Chondrocyte (in vitro differentiated cells): ENCODE data around the gene THAP7. TPM values are rescaled to one million over a fixed set of nuclear protein-coding genes. Genes with fewer than 3 reads are reported as not detected.
"Not testable (repeated sequence)": the region's sequence is repeated elsewhere in the genome, so short reads cannot be mapped to it uniquely, and the experiment has no call there.

ENCODE experiments used
- DNase-seq: peaks from one replicate; pipeline ENCODE4 v3.0.0; 2021; ENCODE audit warnings: mixed read lengths, low spot score
- H3K27ac Mint-ChIP-seq: one replicate; pipeline ENCODE4 v1.8.0; 2021; ENCODE audit warnings: mild to moderate bottlenecking, moderate library complexity, mixed read lengths; ENCODE audit not compliant: unreplicated experiment
- H3K27me3 Mint-ChIP-seq: 2 replicates; pipeline ENCODE4 v1.8.0; 2021; ENCODE audit warnings: low read depth, mixed read lengths
- H3K36me3 Mint-ChIP-seq: 2 replicates; pipeline ENCODE4 v1.8.0; 2021; ENCODE audit warnings: low read depth, mixed read lengths
- H3K4me1 Mint-ChIP-seq: 2 replicates; pipeline ENCODE4 v1.8.0; 2021; ENCODE audit warnings: low read depth, mild to moderate bottlenecking, mixed read lengths
- H3K4me3 Mint-ChIP-seq: one replicate; pipeline ENCODE4 v1.8.0; 2021; ENCODE audit warnings: mild to moderate bottlenecking, moderate library complexity, mixed read lengths; ENCODE audit not compliant: unreplicated experiment
- H3K9me3 Mint-ChIP-seq: 2 replicates; pipeline ENCODE4 v1.8.0; 2021; ENCODE audit warnings: low read depth, mixed read lengths
- long read RNA-seq: library from polyadenylated mRNA; stranded (forward); transcript quantifications from one replicate; pipeline ENCODE4 v2.0.0, GENCODE V29; 2021
- total RNA-seq: library from RNA; stranded (reverse); gene quantifications from 3 replicates; pipeline ENCODE4 v1.2.1, GENCODE V29; 2021
- TF ChIP-seq, protein P1 (sequence below): fragments of 200-600 bp; sonication (generic); IDR thresholded peaks from 2 replicates; pipeline ENCODE4 v1.5.0; 2021; ENCODE audit warnings: antibody characterized with exemption, mild to moderate bottlenecking, moderate library complexity

THAP7 gene, protein sequence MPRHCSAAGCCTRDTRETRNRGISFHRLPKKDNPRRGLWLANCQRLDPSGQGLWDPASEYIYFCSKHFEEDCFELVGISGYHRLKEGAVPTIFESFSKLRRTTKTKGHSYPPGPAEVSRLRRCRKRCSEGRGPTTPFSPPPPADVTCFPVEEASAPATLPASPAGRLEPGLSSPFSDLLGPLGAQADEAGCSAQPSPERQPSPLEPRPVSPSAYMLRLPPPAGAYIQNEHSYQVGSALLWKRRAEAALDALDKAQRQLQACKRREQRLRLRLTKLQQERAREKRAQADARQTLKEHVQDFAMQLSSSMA
- 15.7 to 22.5 TPM (median 17.2 TPM) in 3 replicates for total RNA-seq
- long read RNA-seq, transcript THAP7-201 (4 exons, 1,213 nt) = minor isoform, 7 of 40 reads
- long read RNA-seq, transcript THAP7-204 (2 exons, 1,809 nt) = minor isoform, 6 of 40 reads
- long read RNA-seq, transcript THAP7-202 (5 exons, 1,144 nt) = minor isoform, 9 of 40 reads
- long read RNA-seq, transcript THAP7-208 (3 exons, 1,957 nt) = major isoform, 16 of 40 reads
- long read RNA-seq, partial matches to known transcripts = 0 of 40 reads
- long read RNA-seq, other reads (novel, unspliced or antisense) = 2 of 40 reads

DNA sequence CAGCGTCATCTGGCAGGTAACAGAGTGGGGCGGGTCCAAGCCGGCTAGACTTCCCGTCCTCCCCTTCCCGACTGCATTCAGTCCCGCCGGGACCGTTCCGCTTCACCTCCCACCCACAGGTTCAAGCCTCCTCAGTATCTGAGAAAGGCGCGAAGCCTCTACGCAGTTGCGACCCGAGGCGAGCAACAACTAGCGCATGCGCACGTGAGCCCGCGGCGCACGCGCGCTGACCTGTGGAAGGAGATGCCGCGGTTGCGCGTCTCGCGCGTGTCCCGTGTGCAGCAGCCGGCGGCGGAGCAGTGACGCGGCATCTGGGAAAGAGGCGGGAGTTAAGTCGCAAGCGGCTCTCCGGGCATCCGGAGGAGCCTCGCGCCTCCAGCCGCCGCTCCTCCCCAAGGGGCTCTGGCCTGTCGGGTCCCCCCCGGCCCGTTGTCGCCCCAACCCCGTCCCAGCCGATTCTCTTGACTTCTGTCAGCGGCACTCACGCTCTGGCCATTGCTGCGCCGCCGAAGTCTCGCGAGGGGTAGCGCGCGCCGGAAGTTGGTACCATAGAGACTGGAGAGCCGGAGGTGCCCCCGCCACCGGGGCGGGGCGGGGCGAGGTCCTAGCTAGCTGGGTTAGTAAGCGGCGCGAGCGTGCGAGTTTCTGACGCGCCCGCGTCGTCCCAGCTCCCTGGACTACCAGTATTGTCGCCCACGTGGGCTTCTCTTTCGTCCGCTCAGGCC lies at the start of gene THAP7:
THAP7 (minus strand) TSS at position 518 of the 725 bp plus-strand sequence; CDS start at position 311, 207 bp downstream.
- Mint-ChIP-seq H3K27me3 (no peaks in the 10 kb centered on the region), H3K4me1 (peaks cover 27% of the 10 kb centered on the region), H3K27ac (peak within 1 kb of the TSS; percentile 97), H3K4me3 (peak within 1 kb of the TSS; percentile 91), H3K9me3 (no peaks in the 10 kb centered on the region), H3K36me3 (no peaks in the 10 kb centered on the region)
- TF ChIP-seq, protein P1, sequence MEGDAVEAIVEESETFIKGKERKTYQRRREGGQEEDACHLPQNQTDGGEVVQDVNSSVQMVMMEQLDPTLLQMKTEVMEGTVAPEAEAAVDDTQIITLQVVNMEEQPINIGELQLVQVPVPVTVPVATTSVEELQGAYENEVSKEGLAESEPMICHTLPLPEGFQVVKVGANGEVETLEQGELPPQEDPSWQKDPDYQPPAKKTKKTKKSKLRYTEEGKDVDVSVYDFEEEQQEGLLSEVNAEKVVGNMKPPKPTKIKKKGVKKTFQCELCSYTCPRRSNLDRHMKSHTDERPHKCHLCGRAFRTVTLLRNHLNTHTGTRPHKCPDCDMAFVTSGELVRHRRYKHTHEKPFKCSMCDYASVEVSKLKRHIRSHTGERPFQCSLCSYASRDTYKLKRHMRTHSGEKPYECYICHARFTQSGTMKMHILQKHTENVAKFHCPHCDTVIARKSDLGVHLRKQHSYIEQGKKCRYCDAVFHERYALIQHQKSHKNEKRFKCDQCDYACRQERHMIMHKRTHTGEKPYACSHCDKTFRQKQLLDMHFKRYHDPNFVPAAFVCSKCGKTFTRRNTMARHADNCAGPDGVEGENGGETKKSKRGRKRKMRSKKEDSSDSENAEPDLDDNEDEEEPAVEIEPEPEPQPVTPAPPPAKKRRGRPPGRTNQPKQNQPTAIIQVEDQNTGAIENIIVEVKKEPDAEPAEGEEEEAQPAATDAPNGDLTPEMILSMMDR = no peak
- DNase-seq = peak; percentile 98

- Mint-ChIP-seq H3K4me1 (no peaks in the 10 kb centered on the region), H3K27ac (no peak overlapping the region), H3K9me3 (no peaks in the 10 kb centered on the region), H3K27me3 (peaks cover 3% of the 10 kb centered on the region), H3K4me3 (no peak overlapping the region), H3K36me3 (no peaks in the 10 kb centered on the region)
- TF ChIP-seq, protein P1 = no peak
- DNase-seq = no peak
Observed at GRCh38 chr22:21051145-21051830, 49.4 kb upstream of the THAP7 start.

- H3K27me3 Mint-ChIP-seq, H3K36me3 Mint-ChIP-seq: not testable (repeated sequence)
- H3K4me1 Mint-ChIP-seq = peaks cover 18% of the 10 kb centered on the region
Observed at GRCh38 chr22:21048965-21049364, 47.0 kb upstream of the THAP7 start.

DNA sequence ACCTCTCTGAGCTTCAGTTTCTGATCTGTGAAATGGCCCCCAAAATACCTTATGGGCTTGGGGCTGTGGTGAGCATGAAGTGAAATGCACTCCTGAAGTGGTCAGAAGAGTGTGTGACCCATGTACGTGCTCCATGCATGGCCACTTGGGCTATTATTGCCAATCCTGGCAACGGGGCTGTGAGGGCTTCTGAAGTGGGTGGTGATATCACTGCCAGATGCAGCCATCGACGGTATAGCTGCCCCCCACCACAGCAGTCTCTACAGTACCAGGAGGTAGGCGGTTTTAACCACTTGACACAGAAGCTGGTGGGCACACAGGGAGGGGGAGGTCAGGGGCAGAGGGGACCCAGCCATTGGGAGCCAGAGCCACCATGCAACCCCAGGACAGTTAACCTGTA lies 46.5 kb upstream of the THAP7 start:
- H3K27me3 Mint-ChIP-seq, DNase-seq, H3K27ac Mint-ChIP-seq, H3K36me3 Mint-ChIP-seq, H3K9me3 Mint-ChIP-seq, H3K4me3 Mint-ChIP-seq: not testable (repeated sequence)
- peaks cover 24% of the 10 kb centered on the region for H3K4me1 Mint-ChIP-seq

More at GRCh38 chr22:21048965-21049364, 47.0 kb upstream of the THAP7 start:
- not testable (repeated sequence) for H3K27ac Mint-ChIP-seq, H3K9me3 Mint-ChIP-seq, H3K4me3 Mint-ChIP-seq, DNase-seq

DNA sequence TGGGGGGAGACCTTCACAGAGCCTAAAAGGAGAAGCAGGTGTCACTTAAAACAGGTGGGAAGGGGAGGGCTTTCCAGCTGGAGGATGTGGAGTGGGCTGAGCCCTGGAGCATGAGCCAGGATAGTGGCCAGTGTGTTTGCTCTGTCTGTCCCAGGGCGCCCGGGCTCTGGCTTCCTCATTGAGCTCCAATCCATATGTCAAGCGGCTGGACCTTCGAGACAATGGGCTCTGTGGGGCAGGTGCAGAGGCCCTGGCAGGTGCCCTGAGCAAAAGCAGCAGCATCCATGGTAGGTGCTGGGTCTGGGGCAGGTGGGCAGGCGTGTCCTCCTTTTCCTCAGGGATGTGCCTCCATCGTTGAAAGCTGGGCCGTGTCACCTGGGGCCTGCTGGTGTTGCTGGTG lies 45.8 kb upstream of the THAP7 start:
- Mint-ChIP-seq H3K4me1 (peaks cover 31% of the 10 kb centered on the region), H3K27ac (no peak overlapping the region), H3K27me3 (no peaks in the 10 kb centered on the region), H3K36me3 (no peaks in the 10 kb centered on the region), H3K9me3 (no peaks in the 10 kb centered on the region), H3K4me3 (no peak overlapping the region)
- DNase-seq = no peak
- TF ChIP-seq, protein P1 = no peak
